Measurements from ENCODE around the gene KIF3C. TPM values are rescaled to one million over a fixed set of nuclear protein-coding genes. Genes with fewer than 3 reads are reported as not detected.

Gene KIF3C
- total and polyA plus RNA-seq, 2 of the 4 experiments (the other 2 are of a cell fraction): 8.3 to 15.4 TPM

DNA sequence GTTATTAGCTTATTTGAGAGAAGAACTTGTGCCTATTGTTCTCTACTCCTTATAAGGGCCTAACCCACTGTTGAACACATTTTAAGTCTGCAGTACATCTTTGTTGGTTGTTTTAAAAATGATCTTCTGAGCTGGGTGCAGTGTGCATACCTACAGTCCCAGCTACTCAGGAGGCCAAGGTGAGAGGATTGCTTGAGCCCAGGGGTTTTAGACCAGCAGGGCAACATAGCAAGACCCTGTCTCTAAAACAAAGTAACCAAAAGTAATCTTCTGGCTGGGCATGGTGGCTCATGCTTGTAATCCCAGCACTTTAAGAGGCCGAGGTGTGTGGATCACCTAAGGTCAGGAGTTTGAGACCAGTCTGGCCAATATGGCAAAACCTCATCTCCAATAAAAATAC, 25.8 kb upstream of the KIF3C start:
- H2AK9ac ChIP-seq (replicated peaks; ENCODE audit: low read depth, low read length, poor library complexity): no peak overlapping the region
- H2BK120ac ChIP-seq (ENCODE audit: low read depth, low read length): no peak overlapping the region
- WGBS, 2 experiments (ENCODE audit: extremely low coverage in 2 of 2, insufficient read length in 1 of 2): no CpG with 5 or more reads among the region's 1 CpG
- no peak overlapping the region for H3K27ac ChIP-seq (ENCODE audit: insufficient read depth, low read length)
- no peak overlapping the region for H2AK5ac ChIP-seq (ENCODE audit: low read depth, low read length)
- dilution Hi-C loops (cut with HindIII; ENCODE audit: low sequenced_read_pairs, unreplicated experiment) (no loop called here), in situ Hi-C loops (cut with MboI; ENCODE audit: low sequenced_read_pairs) (no loop called here), intact Hi-C loops (cut with micrococcal nuclease) (no loop called here)
- no peak overlapping the region for H4K5ac ChIP-seq (ENCODE audit: low read depth, low read length)
- no peak overlapping the region for H4K8ac ChIP-seq (ENCODE audit: low read depth in 2 of 2, low read length in 2 of 2)
- ChIA-PET POLR2A (ENCODE audit: unreplicated experiment) (no interaction called here), CTCF (no interaction called here)
- H2BK20ac ChIP-seq (ENCODE audit: low read depth, low read length): no peak overlapping the region; the same call in 1 of the 2 replicates
- H2BK5ac ChIP-seq (ENCODE audit: low read depth, low read length, poor library complexity, severe bottlenecking): no peak overlapping the region
- no peak overlapping the region for H4K91ac ChIP-seq (ENCODE audit: insufficient read depth, low read depth, low read length)
- no peak overlapping the region for H3K23ac ChIP-seq (ENCODE audit: low read depth, low read length)
- H3K4me3 ChIP-seq (ENCODE audit: insufficient read depth, low read depth, low read length): no peak overlapping the region
- H3K14ac ChIP-seq (replicated peaks; ENCODE audit: low read depth, low read length): no peak overlapping the region
- H3K56ac ChIP-seq (ENCODE audit: extremely low read depth, insufficient read depth, low read length): no peak overlapping the region
- no peaks in the 10 kb centered on the region for H3K9me3 ChIP-seq (ENCODE audit: control insufficient read depth, insufficient read depth, low read length)
- DNase-seq: no peak
- peaks cover 14% of the 10 kb centered on the region for H3K9me1 ChIP-seq (ENCODE audit: insufficient read depth, low read length)
- H3K27me3 ChIP-seq (ENCODE audit: control insufficient read depth, insufficient read depth, low read length): no peaks in the 10 kb centered on the region; the same call in 1 of the 2 replicates
- H3K4me2 ChIP-seq (ENCODE audit: low read depth, low read length): no peak overlapping the region
- no TSS peak for BruUV-seq (replicated peaks)
- TF ChIP-seq, protein P1, sequence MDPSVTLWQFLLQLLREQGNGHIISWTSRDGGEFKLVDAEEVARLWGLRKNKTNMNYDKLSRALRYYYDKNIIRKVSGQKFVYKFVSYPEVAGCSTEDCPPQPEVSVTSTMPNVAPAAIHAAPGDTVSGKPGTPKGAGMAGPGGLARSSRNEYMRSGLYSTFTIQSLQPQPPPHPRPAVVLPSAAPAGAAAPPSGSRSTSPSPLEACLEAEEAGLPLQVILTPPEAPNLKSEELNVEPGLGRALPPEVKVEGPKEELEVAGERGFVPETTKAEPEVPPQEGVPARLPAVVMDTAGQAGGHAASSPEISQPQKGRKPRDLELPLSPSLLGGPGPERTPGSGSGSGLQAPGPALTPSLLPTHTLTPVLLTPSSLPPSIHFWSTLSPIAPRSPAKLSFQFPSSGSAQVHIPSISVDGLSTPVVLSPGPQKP (IDR thresholded peaks at IDR 0.05; ENCODE audit: borderline replicate concordance, low read depth, low read length): no peak
- TF ChIP-seq RFX5 (IDR thresholded peaks at IDR 0.05; ENCODE audit: low read depth, low read length) (no peak), MAZ (IDR thresholded peaks at IDR 0.05; ENCODE audit: borderline replicate concordance, low read depth, low read length) (no peak), CHD1 (IDR thresholded peaks at IDR 0.05; ENCODE audit: low read depth, low read length) (no peak), FOS (IDR thresholded peaks at IDR 0.05; ENCODE audit: low read depth, low read length) (no peak), SMC3 (IDR thresholded peaks at IDR 0.05; ENCODE audit: low read depth, low read length) (no peak), NFE2L2 (IDR thresholded peaks at IDR 0.05; ENCODE audit: low read depth, low read length) (no peak), CEBPB (IDR thresholded peaks at IDR 0.05; ENCODE audit: low read depth, low read length) (no peak), MAFK (IDR thresholded peaks at IDR 0.05; ENCODE audit: low read depth, low read length) (no peak), POLR2A (IDR thresholded peaks at IDR 0.05; ENCODE audit: low read depth, low read length) (no peak), MXI1 (IDR thresholded peaks at IDR 0.05; ENCODE audit: borderline replicate concordance, low read depth, low read length) (no peak), RCOR1 (IDR thresholded peaks at IDR 0.05; ENCODE audit: insufficient replicate concordance, low read length) (no peak), RAD21 (IDR thresholded peaks at IDR 0.05; ENCODE audit: low read length) (no peak), BHLHE40 (IDR thresholded peaks at IDR 0.05; ENCODE audit: low read depth, low read length) (no peak)
- TF ChIP-seq, protein P2, sequence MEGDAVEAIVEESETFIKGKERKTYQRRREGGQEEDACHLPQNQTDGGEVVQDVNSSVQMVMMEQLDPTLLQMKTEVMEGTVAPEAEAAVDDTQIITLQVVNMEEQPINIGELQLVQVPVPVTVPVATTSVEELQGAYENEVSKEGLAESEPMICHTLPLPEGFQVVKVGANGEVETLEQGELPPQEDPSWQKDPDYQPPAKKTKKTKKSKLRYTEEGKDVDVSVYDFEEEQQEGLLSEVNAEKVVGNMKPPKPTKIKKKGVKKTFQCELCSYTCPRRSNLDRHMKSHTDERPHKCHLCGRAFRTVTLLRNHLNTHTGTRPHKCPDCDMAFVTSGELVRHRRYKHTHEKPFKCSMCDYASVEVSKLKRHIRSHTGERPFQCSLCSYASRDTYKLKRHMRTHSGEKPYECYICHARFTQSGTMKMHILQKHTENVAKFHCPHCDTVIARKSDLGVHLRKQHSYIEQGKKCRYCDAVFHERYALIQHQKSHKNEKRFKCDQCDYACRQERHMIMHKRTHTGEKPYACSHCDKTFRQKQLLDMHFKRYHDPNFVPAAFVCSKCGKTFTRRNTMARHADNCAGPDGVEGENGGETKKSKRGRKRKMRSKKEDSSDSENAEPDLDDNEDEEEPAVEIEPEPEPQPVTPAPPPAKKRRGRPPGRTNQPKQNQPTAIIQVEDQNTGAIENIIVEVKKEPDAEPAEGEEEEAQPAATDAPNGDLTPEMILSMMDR (conservative IDR thresholded peaks at IDR 0.05; ENCODE audit: low read depth, low read length): no peak
- TF ChIP-seq, protein P3, sequence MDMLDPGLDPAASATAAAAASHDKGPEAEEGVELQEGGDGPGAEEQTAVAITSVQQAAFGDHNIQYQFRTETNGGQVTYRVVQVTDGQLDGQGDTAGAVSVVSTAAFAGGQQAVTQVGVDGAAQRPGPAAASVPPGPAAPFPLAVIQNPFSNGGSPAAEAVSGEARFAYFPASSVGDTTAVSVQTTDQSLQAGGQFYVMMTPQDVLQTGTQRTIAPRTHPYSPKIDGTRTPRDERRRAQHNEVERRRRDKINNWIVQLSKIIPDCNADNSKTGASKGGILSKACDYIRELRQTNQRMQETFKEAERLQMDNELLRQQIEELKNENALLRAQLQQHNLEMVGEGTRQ (IDR thresholded peaks at IDR 0.05; ENCODE audit: low read depth, low read length): no peak
- H4K20me1 ChIP-seq (ENCODE audit: insufficient read depth, low read length): peaks cover 5% of the 10 kb centered on the region
- H2AFZ ChIP-seq (replicated peaks; ENCODE audit: low read length, poor library complexity): no peak overlapping the region
- no peak overlapping the region for H3K18ac ChIP-seq (ENCODE audit: low read depth, low read length)
- no peak overlapping the region for H3K9ac ChIP-seq (ENCODE audit: low read depth, low read length)
- ATAC-seq (ENCODE audit: low read depth): no peak
- 0 out of 2 replicates have a peak overlapping the region, but pooled peaks have one; percentile 5 for H3K4ac ChIP-seq (ENCODE audit: low read depth, low read length)
- H3K4me1 ChIP-seq (ENCODE audit: control insufficient read depth, insufficient read depth, low read length): peaks cover 16% of the 10 kb centered on the region
- H3K36me3 ChIP-seq (ENCODE audit: control insufficient read depth, insufficient read depth, low read length): no peaks in the 10 kb centered on the region
- no peak overlapping the region for H2BK15ac ChIP-seq (ENCODE audit: low read depth, low read length)
- H3K79me1 ChIP-seq (ENCODE audit: low read depth in 1 of 2, low read length in 2 of 2): no peaks in the 10 kb centered on the region; a peak in 1 of 4 replicates

All from IMR-90 (cell line).